OCI-LY1 (cell line): ENCODE data around the gene CLVS2.

ENCODE experiments used
- EZH2 ChIP-seq: fragments of 200-600 bp; sonication (generic), shearing (Covaris generic); IDR thresholded peaks from 2 replicates; pipeline ENCODE4 v1.8.0; 2017; ENCODE audit warnings: borderline replicate concordance, mixed run types, mild to moderate bottlenecking, antibody characterized with exemption, low read length, moderate library complexity, mixed read lengths
- TF ChIP-seq, protein P1 (sequence below): fragments of 200-600 bp; sonication (generic), shearing (Covaris generic); IDR thresholded peaks from 2 replicates; pipeline ENCODE4 v1.5.1; 2017; ENCODE audit warnings: mild to moderate bottlenecking, antibody characterized with exemption, low read length, moderate library complexity, mixed read lengths

DNA sequence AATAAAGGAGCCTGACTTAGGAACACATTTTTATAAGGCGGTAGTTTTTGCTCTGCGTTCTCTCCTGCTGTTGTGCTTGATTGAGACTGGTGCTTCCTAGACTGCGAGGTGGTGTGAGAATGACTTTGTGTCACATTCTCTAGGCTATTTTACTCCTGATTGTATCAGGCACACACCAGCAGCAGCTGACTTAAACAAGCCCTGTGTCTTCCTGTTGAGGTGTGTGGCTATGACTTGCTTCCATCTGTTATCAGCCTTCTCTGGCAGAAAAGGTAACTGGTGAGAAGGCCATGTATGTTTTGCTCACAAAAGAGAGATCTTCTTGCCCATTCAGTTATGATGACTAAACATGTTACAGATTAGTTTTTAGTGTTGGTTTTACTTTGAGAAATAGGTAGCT lies 43.4 kb downstream of the CLVS2 start:
- TF ChIP-seq, protein P1, sequence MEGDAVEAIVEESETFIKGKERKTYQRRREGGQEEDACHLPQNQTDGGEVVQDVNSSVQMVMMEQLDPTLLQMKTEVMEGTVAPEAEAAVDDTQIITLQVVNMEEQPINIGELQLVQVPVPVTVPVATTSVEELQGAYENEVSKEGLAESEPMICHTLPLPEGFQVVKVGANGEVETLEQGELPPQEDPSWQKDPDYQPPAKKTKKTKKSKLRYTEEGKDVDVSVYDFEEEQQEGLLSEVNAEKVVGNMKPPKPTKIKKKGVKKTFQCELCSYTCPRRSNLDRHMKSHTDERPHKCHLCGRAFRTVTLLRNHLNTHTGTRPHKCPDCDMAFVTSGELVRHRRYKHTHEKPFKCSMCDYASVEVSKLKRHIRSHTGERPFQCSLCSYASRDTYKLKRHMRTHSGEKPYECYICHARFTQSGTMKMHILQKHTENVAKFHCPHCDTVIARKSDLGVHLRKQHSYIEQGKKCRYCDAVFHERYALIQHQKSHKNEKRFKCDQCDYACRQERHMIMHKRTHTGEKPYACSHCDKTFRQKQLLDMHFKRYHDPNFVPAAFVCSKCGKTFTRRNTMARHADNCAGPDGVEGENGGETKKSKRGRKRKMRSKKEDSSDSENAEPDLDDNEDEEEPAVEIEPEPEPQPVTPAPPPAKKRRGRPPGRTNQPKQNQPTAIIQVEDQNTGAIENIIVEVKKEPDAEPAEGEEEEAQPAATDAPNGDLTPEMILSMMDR, result no peak
- TF ChIP-seq EZH2, result no peak
